ENCODE measurements around the gene NFKB1. TPM values are rescaled to one million over a fixed set of nuclear protein-coding genes. Genes with fewer than 3 reads are reported as not detected.

NFKB1 gene
- total RNA-seq, 1 experiment from 2014 or later, result 24.7 TPM

DNA sequence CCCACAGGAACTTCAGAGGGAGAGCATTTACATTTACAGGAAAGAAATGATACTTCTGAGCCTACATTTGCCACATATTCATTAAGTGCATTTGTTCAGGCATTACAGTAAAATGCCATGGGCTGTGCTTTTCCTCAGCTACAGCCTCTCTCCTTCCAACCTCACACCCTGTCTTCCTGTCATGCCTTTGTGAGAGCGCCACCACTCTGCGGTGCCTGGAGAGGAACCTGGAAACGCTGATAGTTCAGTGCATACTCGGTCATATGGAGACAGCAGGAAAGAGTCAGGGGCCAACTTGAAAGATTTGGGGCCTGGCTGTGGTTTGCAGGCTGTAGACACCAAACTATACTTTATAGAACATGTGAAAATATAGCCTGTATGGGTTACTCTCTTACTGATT is 40.5 kb downstream of the NFKB1 start:
- Histone ChIP-seq H3K9me3 (no peaks in the 10 kb centered on the region), H3K4me3 (no peak overlapping the region), H3K36me3 (no peaks in the 10 kb centered on the region; the same call in 1 of the 2 replicates), H3K27me3 (no peaks in the 10 kb centered on the region)
- DNase-seq, result no peak

DNA sequence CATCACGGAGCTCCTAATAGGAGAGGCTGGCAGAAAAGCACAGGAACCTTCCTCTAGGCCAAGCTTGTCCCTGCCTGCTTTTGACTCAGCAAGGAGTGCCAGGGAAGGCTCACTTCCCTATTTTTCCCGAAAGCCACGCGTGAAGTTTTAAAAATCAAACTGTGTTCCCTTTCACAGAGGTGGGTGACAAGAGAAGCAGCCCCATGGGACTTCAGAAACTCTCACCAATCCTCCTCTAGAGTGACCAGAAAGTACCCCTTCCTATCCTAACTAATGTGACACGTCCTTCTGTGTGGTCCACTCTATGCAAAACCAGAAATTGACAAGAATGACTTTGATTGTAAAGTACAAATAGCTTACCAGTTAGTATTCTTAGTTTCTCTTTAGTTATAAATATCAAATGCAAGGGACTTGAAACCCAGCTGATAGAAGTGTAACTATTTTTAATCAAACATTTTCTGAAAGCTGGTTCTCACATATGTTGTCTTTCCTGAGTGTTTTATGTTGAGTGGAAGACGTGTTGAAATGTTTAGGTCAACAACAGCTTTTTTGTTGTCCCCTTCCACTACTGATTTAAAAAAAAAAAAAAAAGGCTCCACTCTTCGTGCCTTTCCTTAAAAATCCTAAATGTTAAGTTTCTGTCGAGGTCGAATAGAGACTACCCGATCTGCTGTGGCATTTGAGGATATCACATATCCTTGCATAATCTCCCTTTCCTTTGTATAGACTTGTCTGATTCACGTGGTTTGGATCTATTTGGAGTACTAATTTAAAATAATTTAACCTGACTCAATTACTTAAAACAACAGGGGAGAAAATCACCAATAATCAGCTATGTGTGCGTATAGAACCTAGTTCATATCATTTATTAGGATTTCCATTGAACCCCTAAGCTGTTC is 42.1 kb downstream of the NFKB1 start:
- H3K36me3 ChIP-seq, result no peaks in the 10 kb centered on the region; the same call in 1 of the 2 replicates
- H3K4me3 ChIP-seq, result no peak overlapping the region
- H3K9me3 ChIP-seq, result no peaks in the 10 kb centered on the region
- no peaks in the 10 kb centered on the region for H3K27me3 ChIP-seq
- DNase-seq, result no peak

DNA sequence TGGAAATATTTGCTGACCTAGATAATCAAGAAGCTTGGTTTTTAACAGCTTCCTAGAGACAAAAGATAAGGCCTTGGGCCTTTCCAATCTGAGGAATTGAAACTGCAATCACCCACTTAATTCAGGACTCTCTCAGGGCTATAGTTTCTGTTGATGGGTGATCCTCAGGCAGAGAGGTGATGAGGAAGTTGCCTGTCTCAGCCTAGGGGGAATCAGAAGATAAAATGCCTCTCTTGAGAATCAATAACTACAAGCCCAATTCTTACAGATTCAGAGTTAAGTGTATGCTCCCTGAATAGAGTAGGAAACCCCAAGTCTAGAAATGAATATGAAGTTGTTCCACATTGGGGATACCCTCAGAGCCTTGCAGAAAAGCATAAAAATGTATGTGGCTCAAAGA is 45.5 kb downstream of the NFKB1 start:
- no peaks in the 10 kb centered on the region for H3K36me3 ChIP-seq
- no peaks in the 10 kb centered on the region for H3K27me3 ChIP-seq
- H3K4me3 ChIP-seq, result no peak overlapping the region
- DNase-seq, result no peak
- H3K9me3 ChIP-seq, result no peaks in the 10 kb centered on the region

DNA sequence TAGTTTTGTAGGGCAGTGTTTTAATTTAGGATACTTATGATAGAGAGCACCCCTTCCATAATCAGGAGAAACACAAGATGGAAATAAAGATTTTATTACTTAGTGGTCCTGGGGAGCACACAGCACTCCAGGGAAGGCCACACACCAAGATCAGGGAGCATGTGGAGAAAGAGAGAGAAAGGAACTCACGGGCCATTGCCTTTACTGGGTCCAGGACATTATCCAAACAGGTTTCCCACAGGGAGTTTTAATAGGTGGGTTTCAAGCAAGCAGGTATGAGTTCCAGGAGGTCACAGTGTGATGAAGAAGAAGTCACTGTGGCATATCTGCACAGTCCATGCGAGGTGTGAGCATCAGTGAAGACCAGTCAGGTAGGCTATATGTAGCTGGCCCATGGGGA is 46.8 kb downstream of the NFKB1 start:
- no peak for DNase-seq
- Histone ChIP-seq H3K4me3 (no peak overlapping the region), H3K36me3 (no peaks in the 10 kb centered on the region), H3K27me3 (no peaks in the 10 kb centered on the region), H3K9me3 (no peaks in the 10 kb centered on the region)

DNA sequence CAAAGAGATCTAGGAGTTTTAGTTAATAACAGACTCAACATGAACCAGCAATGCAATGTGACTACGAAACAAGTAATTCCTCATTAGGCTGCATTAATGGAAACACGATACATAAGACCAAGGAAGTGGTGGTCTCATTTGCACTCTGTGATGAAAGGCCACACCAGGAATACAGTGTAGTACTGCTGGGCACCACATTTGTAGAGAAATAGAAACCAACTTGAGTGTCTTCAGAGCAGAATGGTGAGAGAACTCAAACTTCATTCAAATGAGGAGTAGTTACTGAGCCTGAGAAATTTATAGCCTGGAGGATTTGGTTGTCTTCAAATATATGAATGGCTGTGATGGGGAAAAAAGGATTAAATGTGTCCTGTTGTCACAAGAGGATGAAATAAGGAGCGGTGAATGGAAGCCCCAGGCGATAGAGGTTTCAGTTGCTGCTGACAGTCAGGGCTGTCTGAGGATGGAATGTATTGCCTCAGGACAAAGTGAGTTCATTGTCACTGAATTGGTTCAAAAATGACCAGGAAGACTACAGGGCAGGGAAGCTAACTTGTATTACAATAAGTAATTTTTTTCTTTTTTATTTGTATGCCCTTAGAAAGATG is 50.9 kb downstream of the NFKB1 start:
- no peaks in the 10 kb centered on the region for H3K27me3 ChIP-seq
- no peaks in the 10 kb centered on the region for H3K36me3 ChIP-seq
- DNase-seq, result no peak
- no peak overlapping the region for H3K4me3 ChIP-seq
- no peaks in the 10 kb centered on the region for H3K9me3 ChIP-seq

DNA sequence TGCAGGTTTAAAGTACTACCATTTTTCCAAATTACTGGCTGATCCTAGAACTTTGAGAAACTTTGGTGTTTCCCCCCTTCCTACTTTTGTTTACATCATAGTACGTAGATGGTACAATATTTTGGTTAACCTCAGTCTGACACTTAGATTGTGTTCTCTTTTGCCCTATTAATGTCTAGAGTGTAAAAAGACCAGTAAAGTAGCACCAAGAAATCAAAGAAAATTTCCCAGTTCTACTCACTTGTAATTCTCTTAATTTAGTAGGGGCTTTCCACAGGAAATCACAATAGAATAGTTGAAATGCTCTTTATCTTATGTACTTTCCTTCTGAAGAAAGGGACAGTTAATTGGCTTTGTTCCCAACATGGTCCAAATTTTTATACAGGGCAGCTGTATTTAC is 51.6 kb downstream of the NFKB1 start:
- DNase-seq, result no peak

DNA sequence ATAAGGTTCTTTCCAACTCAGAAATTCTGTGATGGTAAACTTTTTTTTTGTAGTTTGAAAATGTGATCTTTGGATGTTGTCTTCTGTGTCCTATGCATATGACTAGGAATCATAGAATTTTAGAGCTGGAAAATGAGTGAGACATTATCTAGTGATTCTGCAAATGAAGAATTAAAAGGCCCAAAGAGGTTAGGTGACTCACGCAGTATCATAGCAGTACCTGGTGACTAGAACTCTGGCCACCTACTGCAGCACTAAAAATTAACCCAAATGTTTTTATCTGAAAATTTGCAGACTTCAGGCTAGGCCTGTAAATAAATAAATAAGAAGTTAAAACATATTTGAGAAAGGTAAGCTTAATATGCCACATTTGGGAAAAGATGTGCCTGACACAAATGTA is 52.8 kb downstream of the NFKB1 start:
- no peaks in the 10 kb centered on the region for H3K36me3 ChIP-seq
- no peak for DNase-seq
- no peaks in the 10 kb centered on the region for H3K27me3 ChIP-seq
- H3K4me3 ChIP-seq, result no peak overlapping the region
- H3K9me3 ChIP-seq, result no peaks in the 10 kb centered on the region

More for the DNA sequence above, 51.6 kb downstream of the NFKB1 start:
- no peaks in the 10 kb centered on the region for H3K9me3 ChIP-seq
- H3K27me3 ChIP-seq, result no peaks in the 10 kb centered on the region
- H3K36me3 ChIP-seq, result no peaks in the 10 kb centered on the region
- H3K4me3 ChIP-seq, result no peak overlapping the region

DNA sequence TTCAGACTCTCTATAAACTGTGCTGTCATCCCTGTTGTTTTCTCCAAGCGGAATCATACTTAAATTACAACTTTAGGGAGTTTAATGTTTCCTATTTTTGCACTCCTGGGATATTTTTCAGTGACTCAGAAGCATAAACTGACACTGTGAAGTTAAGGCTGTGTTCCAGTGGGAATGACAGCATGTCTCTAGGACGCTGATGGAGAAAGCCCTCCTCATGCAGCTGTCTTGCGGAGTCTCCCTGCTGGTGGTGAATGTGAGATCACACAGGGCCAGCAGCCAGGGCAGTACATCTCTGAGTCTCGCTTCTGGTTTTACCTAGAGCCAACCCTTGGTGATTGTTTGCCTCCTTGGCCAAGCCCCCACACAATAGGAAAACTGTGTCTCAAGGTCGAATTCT is 53.3 kb downstream of the NFKB1 start:
- no peaks in the 10 kb centered on the region for H3K36me3 ChIP-seq
- no peak for DNase-seq
- H3K4me3 ChIP-seq, result no peak overlapping the region
- no peaks in the 10 kb centered on the region for H3K9me3 ChIP-seq
- H3K27me3 ChIP-seq, result no peaks in the 10 kb centered on the region

DNA sequence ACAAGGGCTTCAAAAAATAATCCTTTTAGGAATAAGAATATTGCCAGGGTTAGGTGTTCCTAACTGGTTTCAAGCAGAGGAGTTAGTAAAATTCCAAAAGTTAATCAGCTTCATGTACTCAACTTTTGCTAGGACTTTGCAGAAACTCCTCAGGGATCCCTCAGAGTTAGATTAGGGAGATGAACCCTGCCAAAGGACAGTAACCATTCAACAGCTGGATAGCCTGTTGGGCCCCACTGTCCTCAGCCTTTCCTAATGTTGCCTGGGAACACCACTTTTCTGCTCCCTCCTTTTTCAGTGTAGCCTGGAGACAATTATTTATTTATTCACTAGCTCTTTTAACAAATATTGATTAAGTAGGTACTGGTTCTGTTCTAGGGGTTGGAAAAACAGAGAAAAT is 53.8 kb downstream of the NFKB1 start:
- no peaks in the 10 kb centered on the region for H3K9me3 ChIP-seq
- no peaks in the 10 kb centered on the region for H3K27me3 ChIP-seq
- no peak for DNase-seq
- H3K36me3 ChIP-seq, result no peaks in the 10 kb centered on the region
- H3K4me3 ChIP-seq, result no peak overlapping the region

DNA sequence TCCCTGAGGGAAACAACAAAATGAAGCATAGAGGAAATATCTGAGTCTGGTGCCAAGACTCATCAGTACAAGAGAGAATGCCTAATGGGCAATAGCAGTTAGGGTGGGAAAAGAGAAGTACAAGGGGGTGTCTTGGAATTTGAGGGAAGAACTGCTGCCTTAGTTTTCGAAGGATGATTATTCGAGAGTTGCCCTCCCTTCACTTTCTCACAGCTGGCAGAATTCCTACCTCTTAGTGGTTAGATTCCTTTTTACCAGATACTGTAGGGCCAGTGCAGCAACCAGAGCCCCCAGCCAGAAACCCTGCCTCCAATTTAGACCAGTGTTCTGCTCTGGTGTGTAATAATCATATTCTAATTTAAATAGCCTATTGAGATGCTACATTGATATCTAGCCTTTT is 56.5 kb downstream of the NFKB1 start:
- Histone ChIP-seq H3K9me3 (no peaks in the 10 kb centered on the region), H3K27me3 (no peaks in the 10 kb centered on the region), H3K4me3 (no peak overlapping the region), H3K36me3 (no peaks in the 10 kb centered on the region)
- DNase-seq, result no peak

DNA sequence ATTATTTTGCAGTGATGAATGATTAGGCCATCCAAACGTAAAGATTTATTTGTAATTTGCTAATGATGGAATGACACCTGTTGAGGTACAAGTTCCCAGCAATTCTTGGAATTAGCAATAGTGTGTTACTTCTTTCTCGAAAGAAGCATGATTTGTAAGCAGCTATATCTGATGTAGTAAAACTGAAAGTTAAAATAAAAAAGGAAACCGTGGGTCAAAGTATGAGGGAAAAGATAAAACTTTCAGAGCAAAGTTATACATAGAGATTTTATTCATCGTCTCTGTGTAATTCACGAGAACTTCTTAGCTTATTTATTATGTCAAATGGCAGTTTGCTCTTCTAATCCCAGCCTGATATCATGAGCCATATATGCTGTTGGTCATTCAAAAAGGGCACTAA is 59.0 kb downstream of the NFKB1 start:
- Histone ChIP-seq H3K9me3 (no peaks in the 10 kb centered on the region), H3K27me3 (no peaks in the 10 kb centered on the region), H3K36me3 (no peaks in the 10 kb centered on the region), H3K4me3 (no peak overlapping the region)
- DNase-seq, result no peak

DNA sequence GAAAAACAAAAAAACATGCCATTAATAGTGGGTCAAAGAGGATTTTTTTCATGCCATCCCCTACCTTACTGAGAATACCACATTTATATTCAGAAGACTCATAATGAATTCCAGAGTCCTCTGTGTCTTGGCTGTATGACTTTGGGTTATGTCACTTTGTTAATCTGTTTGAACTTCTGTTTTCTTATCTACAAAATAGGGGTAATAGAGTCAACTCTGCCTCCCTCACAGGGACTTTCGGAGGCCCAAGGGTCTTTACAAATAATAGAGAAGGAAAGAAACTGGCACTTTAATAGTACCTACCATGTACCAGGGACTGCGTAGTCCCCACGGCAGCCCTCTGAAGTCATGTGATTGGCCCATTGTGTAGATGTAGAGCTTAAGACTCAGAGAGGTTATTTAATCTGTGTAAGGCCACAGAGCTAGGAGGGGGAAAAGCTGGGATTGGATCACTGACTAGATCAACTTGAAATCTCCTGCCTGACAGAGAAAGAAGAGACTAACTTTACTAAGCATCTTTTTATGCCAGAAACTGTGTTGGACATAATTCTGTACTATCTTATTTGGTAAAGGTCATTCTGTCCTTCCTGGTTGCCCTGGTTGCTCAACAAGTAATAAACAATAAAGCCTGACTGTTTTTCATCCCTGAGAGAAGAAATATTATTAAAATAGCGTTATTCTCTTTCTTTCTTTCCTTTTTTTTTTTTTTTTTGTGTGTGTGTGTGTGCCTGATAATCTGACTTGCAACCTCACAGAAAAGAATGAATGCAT is 59.6 kb downstream of the NFKB1 start:
- H3K4me3 ChIP-seq, result no peak overlapping the region
- H3K36me3 ChIP-seq, result no peaks in the 10 kb centered on the region
- H3K27me3 ChIP-seq, result no peaks in the 10 kb centered on the region
- H3K9me3 ChIP-seq, result no peaks in the 10 kb centered on the region
- DNase-seq, result no peak

DNA sequence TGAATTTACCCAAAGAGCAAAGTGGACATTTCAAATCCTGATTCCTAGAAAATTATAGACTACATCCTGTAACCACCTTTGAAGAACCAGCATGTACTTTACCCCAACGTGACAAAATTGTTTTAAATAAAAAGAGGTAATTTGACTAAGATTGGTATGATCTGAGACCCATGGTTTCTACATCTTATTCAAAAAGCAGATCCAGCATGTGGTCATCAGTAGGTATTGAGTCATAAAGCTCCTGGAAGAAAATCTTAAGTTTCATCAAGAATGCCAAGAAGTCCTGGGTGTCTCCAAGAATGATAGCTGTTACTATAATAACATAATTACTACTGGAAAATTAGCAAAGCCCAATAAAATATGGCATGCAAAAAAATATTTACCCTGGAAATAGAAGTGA is 61.8 kb downstream of the NFKB1 start:
- Histone ChIP-seq H3K36me3 (peaks cover 2% of the 10 kb centered on the region; the same call in 1 of the 2 replicates), H3K4me3 (no peak overlapping the region), H3K9me3 (no peaks in the 10 kb centered on the region), H3K27me3 (no peaks in the 10 kb centered on the region)
- DNase-seq, result no peak

DNA sequence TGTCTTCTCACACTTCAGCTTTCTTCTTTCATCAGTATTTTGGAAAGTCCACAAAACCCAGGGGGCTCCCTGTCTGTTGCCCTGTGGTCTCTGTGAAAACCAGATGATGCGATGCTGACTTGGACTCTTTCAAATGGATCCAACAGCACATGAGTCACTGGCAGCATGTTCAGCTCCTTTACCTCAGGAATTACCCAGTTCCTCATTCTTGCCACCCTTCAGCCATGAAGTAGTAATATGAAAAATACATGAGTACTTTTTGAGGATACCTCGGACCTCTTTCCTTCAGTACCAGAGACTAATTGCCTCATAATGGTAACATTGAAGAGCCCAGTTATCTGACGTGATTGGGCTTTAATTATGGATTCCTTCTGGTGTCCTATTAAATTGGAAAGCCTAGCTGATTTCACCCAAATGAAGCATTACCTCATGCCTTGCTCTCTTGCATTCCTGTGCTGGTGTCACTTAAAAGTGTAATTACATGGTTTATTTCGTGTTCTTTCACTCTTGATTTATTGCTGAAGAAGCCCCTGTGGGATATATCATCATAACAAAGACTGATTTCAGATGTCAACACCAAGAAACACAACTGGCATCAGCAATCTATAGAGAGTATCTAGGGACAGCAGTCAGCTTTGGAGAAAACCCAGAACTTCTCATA is 63.4 kb downstream of the NFKB1 start:
- DNase-seq, result peak; percentile 56
- Histone ChIP-seq H3K27me3 (no peaks in the 10 kb centered on the region), H3K9me3 (no peaks in the 10 kb centered on the region), H3K4me3 (no peak overlapping the region), H3K36me3 (peaks cover 2% of the 10 kb centered on the region; the same call in 1 of the 2 replicates)

DNA sequence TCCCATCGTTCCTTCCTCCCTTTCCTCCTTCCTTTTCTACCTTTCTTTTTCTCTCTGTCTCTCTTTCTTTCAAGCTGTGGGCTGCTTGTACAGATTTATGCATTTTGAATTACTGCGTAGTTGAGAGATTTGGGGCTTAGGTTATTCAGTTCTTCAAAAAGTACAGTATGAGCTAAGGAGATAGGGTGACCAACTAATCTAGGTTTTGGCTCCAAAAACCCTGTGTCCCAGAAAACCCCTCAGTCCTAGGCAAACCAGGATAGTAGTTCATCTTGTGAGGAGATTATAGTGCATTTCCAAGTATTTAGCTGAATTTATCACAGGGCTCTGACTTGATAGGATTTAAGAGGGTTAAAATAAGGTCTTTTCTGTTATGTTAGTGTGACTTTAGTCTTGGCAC is 64.5 kb downstream of the NFKB1 start:
- no peak for DNase-seq
- Histone ChIP-seq H3K36me3 (peaks cover 9% of the 10 kb centered on the region), H3K4me3 (no peak overlapping the region), H3K9me3 (no peaks in the 10 kb centered on the region), H3K27me3 (no peaks in the 10 kb centered on the region)

DNA sequence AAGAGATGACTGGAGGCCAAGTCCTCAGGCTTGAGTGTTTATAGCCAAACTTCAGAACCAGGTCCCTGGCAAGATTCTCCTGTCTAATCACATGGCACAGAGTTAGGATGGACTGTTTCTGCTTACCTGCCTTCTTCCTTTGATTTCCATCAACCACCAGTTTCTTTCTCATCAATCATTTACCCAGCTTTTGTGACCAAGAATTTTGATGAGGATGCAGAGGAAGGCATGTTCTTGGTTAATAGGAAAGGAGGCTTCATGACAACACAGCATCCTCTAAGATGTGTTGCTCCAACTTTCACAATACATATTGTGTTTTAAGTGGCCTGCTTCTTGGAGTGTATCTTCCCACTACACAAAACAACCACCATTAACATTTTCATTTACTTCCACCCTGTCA is 65.3 kb downstream of the NFKB1 start:
- H3K9me3 ChIP-seq, result no peaks in the 10 kb centered on the region
- no peak for DNase-seq
- H3K4me3 ChIP-seq, result no peak overlapping the region
- peaks cover 13% of the 10 kb centered on the region for H3K36me3 ChIP-seq
- no peaks in the 10 kb centered on the region for H3K27me3 ChIP-seq

DNA sequence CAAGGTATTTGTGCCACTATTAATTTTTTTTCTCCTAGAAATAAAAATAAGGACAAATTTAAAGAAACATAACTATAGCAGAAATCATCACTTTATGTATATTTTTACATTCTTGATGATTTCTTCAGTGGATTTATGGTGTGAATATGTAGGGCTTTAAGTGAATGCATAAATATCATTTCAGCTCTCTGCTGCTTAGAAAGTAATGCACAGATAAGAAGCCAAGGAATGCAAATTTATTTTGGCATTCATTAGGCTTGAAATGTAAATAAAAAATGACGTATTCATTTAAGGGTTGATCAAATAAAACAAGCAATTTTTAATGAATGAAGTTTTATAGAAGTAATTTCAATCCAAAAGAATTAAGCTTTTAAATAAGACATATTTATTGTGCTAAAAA is 66.3 kb downstream of the NFKB1 start:
- H3K36me3 ChIP-seq, result peaks cover 13% of the 10 kb centered on the region
- H3K9me3 ChIP-seq, result no peaks in the 10 kb centered on the region
- H3K27me3 ChIP-seq, result no peaks in the 10 kb centered on the region
- no peak overlapping the region for H3K4me3 ChIP-seq
- DNase-seq, result no peak
